ENCODE results near the gene PRKCG.

The PRKCG gene

DNA sequence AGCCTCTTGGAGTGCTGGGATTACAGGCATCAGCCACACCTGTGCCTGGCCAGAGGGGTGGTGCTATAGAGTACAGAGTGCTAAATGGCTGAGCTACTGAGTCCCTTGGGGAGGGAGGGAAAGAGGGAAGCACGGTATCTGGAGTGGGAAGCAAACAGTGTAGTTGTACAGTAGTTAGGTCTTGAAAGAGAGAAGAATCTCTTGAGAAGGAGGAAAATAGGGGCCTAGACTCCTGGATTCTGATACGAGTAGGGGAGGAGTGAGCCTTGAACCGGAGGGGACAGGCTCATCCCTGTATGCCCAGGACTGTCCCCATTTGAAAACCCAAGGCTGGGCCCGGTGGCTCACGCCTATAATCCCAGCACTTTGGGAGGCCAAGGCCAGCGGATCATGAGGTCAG is 9.2 kb upstream of the PRKCG start:
- DNase-seq (ENCODE audit: low read depth in 2 of 2): no peak

DNA sequence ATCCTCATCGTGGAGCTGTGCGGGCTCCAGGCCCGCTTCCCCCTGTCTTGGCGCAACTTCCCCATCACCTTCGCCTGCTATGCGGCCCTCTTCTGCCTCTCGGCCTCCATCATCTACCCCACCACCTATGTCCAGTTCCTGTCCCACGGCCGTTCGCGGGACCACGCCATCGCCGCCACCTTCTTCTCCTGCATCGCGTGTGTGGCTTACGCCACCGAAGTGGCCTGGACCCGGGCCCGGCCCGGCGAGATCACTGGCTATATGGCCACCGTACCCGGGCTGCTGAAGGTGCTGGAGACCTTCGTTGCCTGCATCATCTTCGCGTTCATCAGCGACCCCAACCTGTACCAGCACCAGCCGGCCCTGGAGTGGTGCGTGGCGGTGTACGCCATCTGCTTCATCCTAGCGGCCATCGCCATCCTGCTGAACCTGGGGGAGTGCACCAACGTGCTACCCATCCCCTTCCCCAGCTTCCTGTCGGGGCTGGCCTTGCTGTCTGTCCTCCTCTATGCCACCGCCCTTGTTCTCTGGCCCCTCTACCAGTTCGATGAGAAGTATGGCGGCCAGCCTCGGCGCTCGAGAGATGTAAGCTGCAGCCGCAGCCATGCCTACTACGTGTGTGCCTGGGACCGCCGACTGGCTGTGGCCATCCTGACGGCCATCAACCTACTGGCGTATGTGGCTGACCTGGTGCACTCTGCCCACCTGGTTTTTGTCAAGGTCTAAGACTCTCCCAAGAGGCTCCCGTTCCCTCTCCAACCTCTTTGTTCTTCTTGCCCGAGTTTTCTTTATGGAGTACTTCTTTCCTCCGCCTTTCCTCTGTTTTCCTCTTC is 8.0 kb upstream of the PRKCG start:
- no peak for DNase-seq (ENCODE audit: low read depth in 2 of 2)

DNA sequence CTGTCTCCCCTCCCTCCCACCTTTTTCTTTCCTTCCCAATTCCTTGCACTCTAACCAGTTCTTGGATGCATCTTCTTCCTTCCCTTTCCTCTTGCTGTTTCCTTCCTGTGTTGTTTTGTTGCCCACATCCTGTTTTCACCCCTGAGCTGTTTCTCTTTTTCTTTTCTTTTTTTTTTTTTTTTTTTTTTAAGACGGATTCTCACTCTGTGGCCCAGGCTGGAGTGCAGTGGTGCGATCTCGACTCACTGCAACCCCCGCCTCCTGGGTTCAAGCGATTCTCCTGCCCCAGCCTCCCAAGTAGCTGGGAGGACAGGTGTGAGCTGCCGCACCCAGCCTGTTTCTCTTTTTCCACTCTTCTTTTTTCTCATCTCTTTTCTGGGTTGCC is 7.4 kb upstream of the PRKCG start:
- no peak for DNase-seq (ENCODE audit: low read depth in 2 of 2)

DNA sequence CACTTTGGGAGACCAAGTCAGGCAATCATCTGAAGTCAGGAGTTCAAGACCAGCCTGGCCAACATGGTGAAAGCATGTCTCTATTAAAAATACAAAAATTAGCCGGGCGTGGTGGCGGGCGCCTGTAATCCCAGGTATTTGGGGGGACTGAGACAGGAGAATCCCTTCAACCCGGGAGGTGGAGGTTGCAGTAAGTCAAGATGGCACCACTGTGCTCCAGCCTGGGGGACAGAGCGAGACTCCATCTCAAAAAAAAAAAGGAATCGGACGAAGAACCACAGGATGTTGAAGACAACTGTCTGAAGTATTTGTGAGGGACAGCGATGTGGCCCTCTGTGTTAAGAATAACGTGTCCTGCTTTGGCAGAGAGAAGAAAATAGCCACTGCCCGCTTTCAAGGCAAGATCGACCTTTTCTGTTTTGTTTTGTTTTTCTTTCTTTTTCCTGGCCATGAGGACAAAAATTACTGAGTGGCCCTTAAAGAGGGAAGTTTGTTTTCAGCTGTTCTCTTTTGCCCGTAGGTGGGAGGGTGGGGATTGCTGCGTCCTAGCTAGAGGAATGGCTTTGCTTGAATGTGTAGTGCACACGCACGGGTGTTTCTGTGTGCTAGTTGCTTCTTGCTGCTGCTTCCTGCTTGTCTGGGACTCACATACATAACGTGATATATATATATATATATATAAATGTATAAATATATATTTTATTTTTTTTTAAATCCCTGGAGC is 6.2 kb upstream of the PRKCG start:
- DNase-seq (ENCODE audit: low read depth in 2 of 2): no peak

DNA sequence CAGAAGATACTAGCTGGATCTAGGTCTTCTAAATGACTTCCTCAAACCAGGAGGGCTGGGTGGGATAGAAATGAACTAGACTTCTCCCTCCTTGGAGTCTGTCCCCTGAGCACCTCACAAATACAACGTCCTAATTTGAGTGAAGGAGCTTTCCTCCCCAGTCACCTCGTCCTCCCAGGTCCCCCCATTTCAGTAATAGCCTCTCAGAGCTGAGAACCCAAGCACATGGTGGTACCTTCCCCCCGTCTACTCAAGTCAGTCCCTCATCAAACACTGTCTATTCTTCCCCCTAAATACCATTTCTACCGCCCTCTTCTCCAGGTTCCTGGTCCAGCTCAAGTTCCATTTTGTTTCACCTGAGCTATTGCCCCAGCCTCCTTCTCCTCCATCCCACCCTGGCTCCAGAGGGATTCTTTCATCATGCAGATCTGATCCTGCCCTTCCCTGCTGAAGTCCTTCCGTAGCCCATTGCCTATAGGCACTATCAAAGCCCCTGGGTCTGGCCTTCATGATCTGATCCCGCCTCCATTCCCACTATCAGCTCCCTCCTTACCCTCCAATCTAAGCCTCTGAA is 5.3 kb upstream of the PRKCG start:
- no peak for DNase-seq (ENCODE audit: low read depth in 2 of 2)

DNA sequence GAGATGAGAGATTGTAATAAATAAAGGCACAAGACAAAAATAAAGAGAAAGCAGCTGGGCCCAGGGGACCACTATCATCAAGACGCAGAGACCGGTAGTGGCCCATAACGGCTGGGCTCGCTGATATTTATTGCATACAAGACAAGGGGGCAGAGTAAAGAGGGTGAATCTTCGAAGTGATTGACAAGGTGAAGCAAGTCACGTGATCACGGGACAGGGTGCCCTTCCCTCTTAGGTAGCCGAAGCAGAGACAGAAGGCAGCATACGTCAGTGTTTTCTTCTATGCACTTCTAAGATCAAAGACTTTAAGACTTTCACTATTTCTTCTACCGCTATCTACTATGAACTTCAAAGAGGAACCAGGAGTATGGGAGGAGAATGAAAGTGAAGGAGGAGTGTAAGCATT is 4.6 kb upstream of the PRKCG start:
- DNase-seq (ENCODE audit: low read depth in 2 of 2): no peak

DNA sequence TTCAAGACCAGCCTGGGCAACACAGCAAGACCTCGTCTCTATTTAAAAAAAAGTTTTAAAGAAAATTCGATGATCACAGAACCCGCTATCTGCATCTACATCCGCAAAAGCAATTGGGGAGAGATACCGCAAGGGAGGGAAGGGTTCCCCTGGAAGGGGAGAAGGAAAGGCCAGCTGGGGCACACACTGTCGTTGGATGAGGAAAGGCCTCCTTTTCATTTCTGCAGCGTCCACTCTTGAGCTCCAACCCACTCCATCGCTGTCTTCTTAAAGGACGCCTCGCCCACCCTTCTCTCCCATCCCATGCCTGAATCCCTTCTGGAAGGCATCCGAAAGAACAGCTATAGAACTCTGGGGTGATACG is 3.2 kb upstream of the PRKCG start:
- DNase-seq (ENCODE audit: low read depth in 2 of 2): no peak

DNA sequence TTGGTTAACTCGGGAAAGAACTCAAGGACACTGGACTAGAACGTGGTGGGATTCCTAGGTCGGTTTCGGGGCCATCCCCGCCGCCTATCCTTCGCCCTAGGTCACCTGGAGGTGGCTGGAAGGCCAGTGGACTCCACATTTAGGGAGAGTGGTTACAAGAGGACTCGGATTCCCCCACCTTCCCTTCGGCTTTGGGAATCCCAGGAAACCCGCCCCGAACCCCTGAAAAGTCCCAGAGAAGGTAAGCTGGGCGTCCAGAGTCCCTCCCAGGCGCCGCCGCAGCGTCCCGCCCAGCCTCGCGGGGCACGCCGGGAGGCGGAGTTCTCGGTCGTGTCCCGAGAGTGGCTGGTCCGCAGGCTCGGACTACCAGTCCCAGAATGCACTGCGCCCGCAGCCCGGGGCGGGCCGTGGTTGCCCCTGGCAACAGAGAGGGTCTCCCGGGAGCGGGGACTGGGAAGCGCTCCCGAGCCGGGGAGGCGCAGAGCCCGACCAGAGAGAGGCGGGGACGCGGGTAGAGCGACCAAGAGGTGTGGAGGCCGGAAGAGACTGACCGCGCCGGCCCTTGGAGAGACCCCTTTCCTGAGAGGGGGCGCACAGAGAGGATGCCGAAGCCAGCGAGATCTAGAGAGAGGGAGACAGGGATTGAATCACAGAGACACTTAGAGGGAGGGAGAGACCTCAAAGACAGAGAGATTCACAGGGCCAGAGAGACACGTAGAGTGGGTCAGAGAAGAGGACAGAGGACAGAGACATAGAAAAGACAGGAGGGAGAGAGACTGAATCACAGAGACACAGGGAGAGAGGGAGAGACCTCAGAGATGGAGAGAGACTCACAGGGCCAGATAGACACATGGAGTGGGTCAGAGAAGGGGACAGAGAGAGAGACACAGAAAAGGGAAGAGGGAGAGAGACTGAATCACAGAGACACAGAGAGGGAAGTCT is 2.6 kb upstream of the PRKCG start:
- peak; percentile 58 to 70 for DNase-seq (ENCODE audit: low read depth in 2 of 2)

DNA sequence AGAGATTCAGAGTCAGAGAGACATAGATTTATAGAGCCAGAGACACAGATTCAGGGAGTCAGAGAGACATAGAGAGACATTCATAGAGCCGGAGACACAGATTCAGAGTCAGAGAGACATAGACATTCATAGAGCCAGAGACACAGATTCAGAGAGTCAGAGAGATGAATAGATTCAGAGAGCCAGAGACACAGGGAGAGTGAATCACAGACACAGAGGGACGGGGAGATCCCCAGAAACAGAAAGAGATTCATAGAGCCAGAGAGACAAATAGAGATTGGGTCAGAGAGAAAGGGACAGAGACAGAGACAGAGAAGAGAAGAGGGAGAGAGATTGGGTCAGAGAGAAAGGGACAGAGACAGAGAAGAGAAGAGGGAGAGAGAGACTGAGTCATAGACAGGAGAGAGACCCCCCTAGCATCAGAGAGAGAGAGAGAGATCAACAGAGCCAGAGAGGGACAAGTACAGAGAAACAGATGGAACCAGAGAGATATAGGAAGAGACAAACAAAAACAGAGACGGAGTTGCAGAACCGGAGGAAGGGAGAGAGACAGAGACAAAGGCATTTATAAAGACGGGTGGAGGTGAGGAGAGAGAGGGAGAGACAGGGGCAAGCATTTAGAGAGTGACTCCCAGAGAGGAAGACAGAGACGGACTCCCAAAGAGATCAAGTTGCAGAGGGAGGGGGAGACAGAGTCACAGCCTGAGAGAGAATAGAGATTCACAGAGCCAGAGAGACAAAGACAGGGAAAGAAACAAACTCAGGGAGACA is 1.1 kb upstream of the PRKCG start:
- DNase-seq (ENCODE audit: low read depth in 2 of 2): no peak

DNA sequence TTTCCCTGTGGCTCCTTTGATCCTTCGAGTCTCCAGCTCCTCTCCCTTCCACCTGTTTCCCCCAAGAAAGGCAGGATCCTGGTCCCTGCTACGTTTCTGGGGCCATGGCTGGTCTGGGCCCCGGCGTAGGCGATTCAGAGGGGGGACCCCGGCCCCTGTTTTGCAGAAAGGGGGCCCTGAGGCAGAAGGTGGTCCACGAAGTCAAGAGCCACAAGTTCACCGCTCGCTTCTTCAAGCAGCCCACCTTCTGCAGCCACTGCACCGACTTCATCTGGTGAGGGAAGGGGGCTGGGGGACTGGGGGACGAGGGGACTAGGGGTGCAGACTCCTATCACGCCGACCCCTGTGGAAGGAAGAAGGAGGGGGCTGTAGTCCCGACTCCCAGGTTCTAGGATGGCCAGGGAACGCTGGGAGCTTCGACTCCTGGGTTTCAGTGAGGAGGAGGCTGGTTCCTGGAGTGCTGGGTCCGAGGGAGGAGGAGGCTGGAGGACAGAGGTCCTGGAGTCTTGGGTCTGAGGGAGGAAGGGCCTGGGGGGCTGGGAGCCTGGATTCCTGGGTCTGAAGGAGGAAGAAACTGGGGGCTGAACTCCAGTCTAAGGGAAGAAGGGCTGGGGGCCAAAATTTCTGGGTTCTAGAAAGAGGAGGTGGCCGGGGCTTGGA is 524 bp downstream of the PRKCG start:
- no peak for DNase-seq (ENCODE audit: low read depth in 2 of 2)

DNA sequence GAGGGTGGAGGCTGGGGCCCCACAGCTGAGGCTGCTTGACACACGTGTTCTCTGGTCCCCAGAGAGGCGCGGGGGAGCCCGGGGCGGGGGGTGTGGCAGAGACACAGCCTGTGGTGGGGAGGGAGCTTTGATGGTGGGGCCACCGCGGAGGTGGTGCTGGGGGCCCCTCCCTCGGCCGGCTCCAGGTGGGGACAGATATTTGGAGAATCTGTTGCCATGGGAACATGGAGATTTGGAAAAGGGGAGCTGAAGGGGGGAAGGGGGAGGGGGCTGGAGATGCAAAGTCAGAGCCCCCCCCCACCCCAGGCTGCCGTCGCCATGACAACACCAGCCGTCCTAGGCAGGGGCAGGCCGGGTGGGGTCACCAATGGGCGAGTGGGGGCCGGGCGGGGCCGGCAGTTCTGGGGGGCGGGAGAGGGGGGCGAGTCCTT is 1.2 kb downstream of the PRKCG start:
- DNase-seq (ENCODE audit: low read depth in 2 of 2): no peak

DNA sequence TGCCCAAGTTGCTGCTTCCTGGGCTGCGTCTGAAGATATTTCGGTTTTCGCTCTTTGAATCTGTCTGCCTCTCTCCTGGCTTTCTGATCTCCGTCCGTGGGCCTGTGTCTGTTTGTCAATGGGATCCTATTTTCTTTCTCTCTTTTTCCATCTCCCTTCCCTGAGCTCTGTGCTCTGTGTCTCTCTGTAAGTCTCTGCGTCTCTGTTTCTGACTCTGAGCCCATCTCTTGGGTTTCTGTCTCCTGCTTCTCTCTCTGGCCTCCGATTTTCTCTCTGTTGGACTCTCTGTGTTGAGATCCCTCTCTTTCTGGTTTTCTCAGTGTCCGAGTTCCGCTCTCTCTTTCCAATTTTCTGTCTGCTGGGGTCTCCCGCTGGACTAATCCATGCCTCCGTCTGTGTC is 1.7 kb downstream of the PRKCG start:
- DNase-seq (ENCODE audit: low read depth in 2 of 2): no peak

DNA sequence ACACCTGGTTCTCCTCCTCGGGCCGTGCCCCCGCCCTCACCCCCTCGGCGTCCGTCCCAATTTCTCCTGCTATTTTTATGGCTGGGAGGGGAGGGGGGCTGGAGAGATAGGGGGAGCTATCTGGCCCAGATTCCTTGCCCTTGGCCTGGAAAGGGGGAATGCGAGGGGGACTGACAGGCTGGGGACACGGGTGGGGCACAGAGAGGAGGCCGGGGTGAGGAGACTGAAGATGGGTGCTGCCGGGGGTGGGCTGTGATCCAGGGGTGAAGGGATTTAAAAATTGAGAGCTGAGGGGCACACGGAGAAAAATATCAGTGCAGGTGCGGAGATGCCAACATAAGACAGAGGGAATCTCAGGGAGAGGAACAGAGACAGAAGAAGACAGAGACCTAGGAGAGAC is 2.3 kb downstream of the PRKCG start:
- no peak for DNase-seq (ENCODE audit: low read depth in 2 of 2)

DNA sequence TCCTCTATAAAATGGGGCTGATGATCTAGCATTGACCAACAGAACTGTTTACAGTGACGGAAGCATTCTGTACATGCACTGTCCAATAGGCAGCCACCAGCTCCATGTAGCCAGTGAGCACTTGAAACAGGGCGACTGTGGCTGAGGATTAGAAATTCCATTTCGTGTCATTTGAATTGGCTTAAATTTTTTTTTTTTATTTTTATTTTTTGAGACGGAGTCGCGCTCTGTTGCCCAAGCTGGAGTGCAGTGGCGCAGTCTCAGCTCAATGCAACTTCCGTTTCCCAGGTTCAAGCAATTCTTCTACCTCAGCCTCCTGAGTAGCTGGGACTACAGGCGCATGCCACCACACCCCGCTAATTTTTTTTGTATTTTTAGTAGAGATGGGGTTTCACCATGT is 3.0 kb downstream of the PRKCG start:
- DNase-seq (ENCODE audit: low read depth in 2 of 2): no peak

DNA sequence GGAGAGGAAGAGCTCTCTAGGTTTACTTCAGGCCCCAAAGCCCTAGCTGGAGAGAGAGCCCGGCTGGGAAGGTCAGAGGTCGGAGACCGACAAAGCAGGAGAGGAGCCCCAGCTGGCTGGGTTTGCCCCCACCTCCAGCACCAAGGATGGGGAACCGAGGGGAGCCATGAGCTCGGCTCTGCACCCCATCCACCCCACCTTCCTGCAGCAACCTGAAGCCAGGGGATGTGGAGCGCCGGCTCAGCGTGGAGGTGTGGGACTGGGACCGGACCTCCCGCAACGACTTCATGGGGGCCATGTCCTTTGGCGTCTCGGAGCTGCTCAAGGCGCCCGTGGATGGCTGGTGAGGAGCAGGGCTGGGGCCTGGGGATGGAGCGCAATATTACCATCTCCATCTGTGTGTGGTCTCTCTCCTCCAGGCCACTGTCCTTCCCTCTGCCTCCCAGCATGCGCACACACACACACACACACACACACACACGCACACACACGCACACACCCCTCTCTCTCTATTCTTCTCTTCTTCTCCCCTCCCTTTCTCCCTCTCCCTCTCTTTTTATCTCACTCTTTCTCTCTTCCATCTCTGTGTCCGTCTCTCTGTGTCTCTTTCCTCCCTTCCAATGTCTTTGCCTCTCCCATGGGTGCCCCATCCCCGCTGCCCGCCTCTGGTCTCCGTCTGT is 10.4 kb downstream of the PRKCG start:
- DNase-seq (ENCODE audit: low read depth in 2 of 2): no peak

DNA sequence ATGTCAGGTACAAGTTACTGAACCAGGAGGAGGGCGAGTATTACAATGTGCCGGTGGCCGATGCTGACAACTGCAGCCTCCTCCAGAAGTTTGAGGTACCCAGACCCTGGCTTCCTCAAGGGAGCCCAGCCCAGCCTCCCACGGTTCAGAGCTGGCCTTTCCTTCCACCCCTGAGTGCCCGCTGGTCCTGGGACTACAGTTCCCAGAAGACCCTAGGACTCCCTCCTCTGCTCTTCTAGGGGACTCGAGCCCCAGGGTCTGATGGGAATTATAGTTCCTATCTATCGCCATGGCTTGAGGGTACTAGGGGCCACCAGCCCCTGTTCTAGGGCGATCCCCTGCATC is 11.0 kb downstream of the PRKCG start:
- DNase-seq (ENCODE audit: low read depth in 2 of 2): no peak

DNA sequence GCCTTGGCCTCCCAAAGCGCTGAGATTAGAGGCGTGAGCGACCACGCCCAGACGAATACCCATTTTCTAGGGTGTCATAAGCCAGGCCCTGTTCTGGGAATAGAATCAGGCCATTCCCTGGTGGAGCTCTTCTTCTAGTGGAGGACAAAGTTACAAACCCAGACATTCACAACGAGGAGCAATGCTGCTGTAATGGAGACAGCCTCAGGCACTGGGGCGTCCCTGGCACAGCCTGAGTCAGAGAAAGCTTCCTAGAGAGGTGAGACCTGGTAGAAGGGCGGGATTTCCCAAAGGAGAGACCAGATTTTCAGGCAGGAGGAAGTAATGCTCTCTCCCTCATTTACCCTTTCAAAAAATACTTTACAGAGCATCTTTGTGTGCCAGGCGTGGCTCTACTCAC is 12.7 kb downstream of the PRKCG start:
- no peak for DNase-seq (ENCODE audit: low read depth in 2 of 2)

DNA sequence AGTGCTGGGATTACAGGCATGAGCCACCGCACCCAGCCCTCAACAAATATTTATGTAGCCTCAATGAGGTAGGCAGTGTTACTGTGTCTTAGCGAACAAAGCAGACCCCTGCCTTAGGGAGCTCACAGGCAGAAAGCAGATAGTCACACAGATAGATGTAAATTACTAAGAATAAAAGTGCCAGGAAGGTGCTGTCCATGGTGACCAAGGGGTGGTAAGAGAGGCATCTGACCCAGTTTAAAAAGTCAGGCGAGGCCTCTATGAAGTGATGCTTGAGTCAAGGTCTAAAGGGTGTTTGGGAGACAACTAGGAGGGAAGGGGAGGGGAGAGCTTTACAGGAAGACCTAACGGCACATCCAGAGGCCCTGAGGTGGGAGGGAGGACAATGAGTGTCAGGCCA is 14.7 kb downstream of the PRKCG start:
- DNase-seq (ENCODE audit: low read depth in 2 of 2): no peak

DNA sequence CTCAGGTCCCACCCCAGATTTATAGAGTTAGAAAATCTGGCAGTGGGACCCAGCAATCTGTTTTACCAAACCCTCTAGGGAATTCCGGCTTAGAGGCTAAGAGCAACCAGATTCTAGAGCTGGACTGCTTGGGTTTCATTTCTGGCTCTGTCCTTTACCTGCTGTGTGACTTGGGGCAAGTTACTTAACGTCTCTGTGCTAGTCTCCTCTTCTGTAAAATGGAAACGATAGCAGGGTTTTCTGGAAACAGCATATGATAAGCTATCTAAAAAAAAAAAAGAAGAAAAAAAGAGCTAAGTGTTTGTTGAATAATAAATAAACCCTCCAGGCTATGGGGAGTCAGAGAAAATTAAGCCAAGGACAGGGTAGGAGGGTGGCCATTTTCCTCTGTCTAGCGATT is 15.5 kb downstream of the PRKCG start:
- DNase-seq (ENCODE audit: low read depth in 2 of 2): no peak

DNA sequence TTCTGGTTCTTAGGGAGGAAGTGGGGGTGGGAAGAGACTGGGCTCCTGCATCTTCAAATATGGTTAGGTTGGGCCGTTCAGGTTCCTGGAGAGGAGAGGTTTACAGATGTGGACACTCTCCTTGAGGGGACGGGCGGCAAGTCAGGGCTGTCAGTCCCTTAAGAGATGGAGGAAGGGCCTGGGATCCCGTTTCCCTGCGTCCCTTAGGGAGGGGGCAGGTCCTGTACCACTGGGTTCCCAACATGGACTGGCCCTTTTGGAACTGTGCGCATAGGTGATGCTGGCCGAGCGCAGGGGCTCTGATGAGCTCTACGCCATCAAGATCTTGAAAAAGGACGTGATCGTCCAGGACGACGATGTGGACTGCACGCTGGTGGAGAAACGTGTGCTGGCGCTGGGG is 16.2 kb downstream of the PRKCG start:
- DNase-seq (ENCODE audit: low read depth in 2 of 2): no peak
